Ramos (cell line): ENCODE data around the gene CRLF2.
"Not testable (repeated sequence)": the region's sequence is repeated elsewhere in the genome, so short reads cannot be mapped to it uniquely, and the experiment has no call there.

ENCODE experiments used
- in situ Hi-C: fragments of 300-500 bp; cut with MboI; formaldehyde crosslinking; loops from one replicate; pipeline ENCODE4 v1.14.3; 2022; ENCODE audit warnings: low sequenced_read_pairs; ENCODE audit not compliant: unreplicated experiment

The CRLF2 gene, protein sequence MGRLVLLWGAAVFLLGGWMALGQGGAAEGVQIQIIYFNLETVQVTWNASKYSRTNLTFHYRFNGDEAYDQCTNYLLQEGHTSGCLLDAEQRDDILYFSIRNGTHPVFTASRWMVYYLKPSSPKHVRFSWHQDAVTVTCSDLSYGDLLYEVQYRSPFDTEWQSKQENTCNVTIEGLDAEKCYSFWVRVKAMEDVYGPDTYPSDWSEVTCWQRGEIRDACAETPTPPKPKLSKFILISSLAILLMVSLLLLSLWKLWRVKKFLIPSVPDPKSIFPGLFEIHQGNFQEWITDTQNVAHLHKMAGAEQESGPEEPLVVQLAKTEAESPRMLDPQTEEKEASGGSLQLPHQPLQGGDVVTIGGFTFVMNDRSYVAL

DNA sequence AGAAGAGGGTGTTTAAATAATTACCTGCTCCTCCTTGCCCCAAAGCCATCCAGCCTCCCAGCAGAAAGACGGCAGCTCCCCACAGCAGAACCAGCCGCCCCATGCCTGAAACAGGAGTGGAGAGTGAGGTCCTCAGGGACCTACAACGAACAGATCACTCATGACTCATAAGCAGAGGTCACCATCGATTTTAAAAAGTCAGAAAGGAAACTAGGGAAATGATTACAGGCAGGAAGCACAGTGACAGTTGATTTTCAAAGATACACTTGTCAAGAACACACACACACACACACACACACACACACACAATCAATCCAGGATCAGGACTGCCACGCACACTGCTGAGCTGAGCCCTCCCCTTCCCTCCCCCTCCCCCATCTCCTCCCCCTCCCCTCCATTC lies at the start of gene CRLF2:
Gene CRLF2 (minus strand): TSS at position 118 of the 400 bp plus-strand sequence. CDS start 15 bp downstream, at position 103.
- in situ Hi-C loops, result loop anchor here (25.0 kb wide), 1 partner anchor 200 kb away; no protein-coding TSS in a partner anchor

DNA sequence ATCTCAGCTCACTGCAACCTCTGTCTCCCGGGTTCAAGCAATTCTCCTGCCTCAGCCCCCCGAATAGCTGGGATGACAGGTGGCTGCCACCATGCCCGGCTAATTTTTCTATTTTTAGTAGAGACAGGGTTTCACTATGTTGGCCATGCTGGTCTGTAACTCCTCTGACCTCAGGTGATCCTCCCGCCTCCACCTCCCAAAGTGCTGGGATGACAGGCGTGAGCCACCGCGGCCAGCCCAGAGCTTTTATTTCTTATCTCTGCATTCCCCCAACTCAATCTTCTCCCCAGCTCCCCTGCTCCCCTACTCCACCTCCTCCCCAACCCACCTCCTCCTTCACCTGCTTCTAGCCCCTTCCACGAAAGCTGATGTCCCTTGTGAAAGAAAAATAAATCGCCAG lies 49.3 kb upstream of the CRLF2 start:
- in situ Hi-C loops, result not testable (repeated sequence)

- in situ Hi-C loops, result no loop called here
These were observed 48.8 kb upstream of the CRLF2 start for GRCh38 chrX:1261285-1261684.

GRCh38 chrX:1252861-1253260 lies 40.4 kb upstream of the CRLF2 start:
- in situ Hi-C loops, result no loop called here

GRCh38 chrX:1249101-1249887 lies 36.8 kb upstream of the CRLF2 start:
- in situ Hi-C loops, result no loop called here

GRCh38 chrX:1248331-1249061 lies 36.0 kb upstream of the CRLF2 start:
- in situ Hi-C loops, result no loop called here

GRCh38 chrX:1246816-1247215 lies 34.4 kb upstream of the CRLF2 start:
- in situ Hi-C loops, result no loop called here

GRCh38 chrX:1244164-1245076 lies 32.0 kb upstream of the CRLF2 start:
- in situ Hi-C loops, result no loop called here

GRCh38 chrX:1242891-1243402 lies 30.5 kb upstream of the CRLF2 start:
- in situ Hi-C loops, result no loop called here

- in situ Hi-C loops, result not testable (repeated sequence)
These were observed 28.1 kb upstream of the CRLF2 start for GRCh38 chrX:1240551-1240950.

DNA sequence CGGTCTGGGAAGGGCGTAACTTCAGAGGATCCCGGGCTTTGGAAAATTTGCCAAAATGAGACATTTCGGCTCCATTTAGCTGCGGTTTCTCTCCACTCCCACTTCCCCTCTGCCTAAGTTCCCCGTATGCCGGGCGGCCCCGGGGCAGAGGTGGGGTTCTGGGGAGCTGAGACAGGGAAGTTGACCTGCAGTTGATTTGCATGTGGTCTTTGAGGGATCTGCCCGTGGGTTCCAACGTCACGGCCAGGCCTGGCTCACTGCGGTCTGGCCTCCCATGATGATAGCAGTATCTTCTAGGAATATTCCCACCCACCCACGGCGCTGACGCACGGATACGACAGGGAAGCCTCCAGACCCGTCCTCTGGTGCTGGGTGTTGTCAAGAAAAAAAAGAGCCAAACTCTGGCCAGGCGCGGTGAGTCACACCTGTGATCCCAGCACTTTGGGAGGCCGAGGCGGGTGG lies 27.3 kb upstream of the CRLF2 start:
- in situ Hi-C loops, result no loop called here

DNA sequence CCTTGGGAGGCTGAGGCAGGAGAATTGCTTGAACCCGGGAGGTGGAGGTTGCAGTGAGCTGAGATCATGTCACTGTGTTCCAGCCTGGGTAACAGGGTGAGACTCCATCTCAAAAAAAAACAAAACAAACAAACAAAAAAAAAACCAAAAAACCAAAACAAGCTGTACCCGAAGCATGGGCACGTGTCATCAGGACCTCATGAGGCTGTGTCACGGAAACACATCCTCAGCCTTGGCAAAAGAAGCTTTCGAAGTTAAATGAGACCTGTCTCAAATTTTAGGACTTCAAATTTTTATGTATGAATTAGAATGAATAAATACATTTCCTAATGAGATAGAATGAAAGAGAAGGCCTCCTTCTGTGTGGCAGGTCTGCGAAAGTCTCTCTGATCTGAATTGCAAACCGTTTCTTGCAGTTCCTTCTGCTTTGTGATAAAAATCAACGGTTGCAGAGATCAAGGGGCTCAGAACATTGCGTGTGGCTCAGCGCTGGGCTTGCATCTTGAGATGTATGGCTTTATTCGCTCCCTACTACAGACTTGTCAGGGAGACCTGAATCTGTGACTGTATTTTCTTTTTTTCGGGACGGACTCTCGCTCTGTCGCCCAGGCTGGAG lies 19.5 kb upstream of the CRLF2 start:
- in situ Hi-C loops, result no loop called here

- in situ Hi-C loops, result not testable (repeated sequence)
These were observed 15.7 kb upstream of the CRLF2 start for GRCh38 chrX:1228101-1228500.

- in situ Hi-C loops, result no loop called here
These were observed 13.8 kb upstream of the CRLF2 start for GRCh38 chrX:1226249-1226648.

GRCh38 chrX:1224954-1225353 lies 12.5 kb upstream of the CRLF2 start:
- in situ Hi-C loops, result loop anchor here (25.0 kb wide), 1 partner anchor 213 kb away; no protein-coding TSS in a partner anchor

DNA sequence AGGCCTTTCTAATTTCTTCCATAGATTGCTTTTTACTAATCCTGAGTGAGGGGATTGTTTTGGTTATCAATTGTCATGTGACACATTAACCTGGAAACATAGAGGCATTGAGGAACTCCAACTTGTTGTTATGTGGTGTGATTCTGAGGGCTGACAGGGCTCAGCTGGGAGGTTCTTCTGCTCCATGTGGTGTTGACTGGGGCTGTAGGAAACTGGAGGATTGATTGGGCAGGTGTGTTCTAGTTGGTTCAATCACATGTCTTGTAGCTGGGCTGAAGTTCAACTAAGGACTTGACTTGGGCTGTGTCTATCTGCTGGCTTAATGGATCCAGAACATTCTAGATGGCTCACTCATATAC lies 10.8 kb upstream of the CRLF2 start:
- in situ Hi-C loops, result loop anchor here (25.0 kb wide), 1 partner anchor 211 kb away; no protein-coding TSS in a partner anchor

DNA sequence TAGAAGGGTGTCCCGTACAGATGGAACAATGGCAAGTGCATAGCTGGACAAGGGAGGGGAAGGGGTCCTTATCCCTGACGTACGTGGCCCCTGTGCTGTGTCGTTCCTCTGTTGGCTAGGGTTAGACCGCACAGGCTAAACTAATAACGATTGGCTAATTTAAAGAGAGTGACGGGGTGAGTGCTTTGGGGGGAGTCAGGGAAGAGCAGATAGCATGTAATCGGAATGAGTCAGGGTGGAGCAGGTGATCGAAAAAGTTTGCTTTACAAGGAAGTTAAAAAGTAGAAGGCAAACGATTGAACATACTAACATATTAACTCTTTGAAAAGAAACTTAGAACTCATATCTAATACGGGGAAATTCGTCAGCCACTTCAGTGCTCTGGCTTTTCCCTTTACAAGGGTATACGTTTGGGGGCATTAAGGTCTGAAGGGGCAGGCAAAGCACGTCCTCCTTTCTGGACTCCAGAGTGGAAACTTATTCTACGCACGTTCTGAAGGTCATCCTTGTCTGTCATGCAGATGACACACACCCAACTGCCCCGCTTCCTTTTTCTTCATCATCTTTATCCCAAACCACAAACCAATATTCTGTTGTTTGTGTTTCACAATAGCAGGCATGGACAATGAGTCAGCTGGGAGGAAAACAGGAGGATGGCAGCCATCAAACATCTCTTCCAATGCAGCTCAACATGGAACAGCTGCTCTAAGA lies 10.2 kb upstream of the CRLF2 start:
- in situ Hi-C loops, result loop anchor here (25.0 kb wide), 1 partner anchor 210 kb away; no protein-coding TSS in a partner anchor

- in situ Hi-C loops, result loop anchor here (25.0 kb wide), 1 partner anchor 209 kb away; no protein-coding TSS in a partner anchor
These were observed 8.9 kb upstream of the CRLF2 start for GRCh38 chrX:1221296-1221845.
